Right hindlimb (tissue), 1 donor: ENCODE data around the gene CYP8B1.

Experiments
- DNase-seq: peaks from one replicate; pipeline ENCODE4 v3.0.0-alpha.2; 2018

CYP8B1 gene

DNA sequence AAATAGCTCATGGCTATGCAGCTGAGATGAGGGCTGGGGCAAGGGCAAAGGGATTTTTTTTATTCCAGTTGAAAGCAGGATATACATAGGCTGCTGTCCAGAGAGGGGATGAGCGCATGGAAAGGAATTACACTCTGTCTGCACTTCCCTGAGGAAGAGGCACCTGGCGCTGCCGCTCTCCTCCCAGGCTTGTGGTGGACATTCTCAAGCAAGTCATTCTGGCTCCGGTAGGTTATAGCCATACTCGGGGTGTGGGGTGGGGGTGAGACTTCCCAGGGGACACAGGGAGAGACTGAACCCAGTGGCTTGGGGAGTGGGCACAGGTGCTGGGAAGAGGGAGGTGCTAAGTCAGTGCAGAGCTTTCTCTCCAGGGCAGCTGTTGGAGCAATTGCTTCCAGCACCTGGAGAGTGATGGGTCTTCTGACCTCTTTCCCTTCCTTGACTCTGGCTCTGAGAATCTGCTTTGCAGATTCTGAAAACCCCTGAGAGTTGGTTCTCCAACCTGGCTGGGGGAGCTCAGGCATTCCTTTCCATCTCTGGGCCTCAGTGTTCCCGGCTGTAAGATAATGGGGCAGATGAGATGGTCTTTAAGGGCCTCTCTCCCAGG is 24.3 kb downstream of the CYP8B1 start:
- peak; percentile 29 for DNase-seq

GRCh38 chr3:42850263-42850662 is 25.4 kb downstream of the CYP8B1 start:
- no peak for DNase-seq

DNA sequence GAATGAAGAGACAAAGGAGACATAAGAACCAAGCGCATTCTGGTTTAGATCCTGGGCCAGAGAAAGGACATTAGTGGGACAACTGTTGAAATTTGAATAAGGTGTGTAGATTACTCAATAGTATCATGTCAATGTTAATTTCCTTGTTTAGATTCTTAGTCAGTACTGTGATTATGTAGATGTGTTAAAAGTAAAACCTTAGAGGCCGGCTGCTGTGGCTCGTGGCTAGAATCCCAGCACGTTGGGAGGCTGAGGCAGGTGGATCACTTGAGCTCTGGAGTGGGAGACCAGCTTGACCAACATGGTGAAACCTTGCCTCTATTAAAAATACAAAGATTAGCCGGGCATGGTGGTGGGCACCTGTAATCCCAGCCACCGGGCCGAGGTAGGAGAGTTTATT is 26.7 kb downstream of the CYP8B1 start:
- DNase-seq: no peak

- no peak for DNase-seq
Measured at GRCh38 chr3:42847731-42848130, 27.9 kb downstream of the CYP8B1 start.

DNA sequence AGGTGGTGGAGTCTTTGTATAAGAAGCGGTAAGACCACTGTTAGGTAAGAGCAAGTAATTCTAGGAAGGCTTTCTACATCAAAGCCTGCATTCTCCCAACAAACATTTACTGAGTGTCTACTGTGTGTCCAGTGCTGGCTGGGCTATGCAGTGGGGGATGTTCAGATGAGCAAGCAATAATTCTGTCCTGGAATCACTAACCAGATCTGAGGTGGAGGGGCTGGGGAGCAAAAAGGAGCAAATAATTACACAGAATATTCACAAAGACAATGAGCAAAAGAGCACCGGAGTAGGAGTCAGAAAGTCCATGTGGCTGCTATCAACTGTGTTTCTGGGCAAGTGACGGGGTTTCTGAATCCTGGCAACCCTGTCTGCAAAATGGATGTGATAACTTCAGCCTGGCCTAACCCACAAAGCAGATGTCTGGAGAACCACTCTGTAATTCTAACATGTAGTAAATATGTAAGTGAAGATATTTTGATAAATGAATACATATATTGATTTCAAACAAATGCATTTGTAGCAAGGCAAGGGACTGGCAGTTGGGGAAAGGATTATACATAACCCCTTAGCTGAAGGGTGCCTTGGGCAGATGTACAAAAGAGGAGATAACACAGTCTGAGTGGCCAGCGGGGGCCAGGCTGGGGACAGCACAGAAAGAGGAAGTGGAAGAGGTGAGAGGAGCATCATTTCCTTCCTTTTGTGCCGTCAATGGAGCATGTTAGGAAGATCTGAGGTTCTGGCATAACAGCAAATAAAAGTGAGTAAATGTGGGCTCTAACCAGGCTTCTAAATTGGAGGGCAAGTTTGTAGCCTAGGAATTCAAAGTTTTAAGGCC is 28.8 kb downstream of the CYP8B1 start:
- no peak for DNase-seq

GRCh38 chr3:42844815-42845214 is 30.9 kb downstream of the CYP8B1 start:
- no peak for DNase-seq

DNA sequence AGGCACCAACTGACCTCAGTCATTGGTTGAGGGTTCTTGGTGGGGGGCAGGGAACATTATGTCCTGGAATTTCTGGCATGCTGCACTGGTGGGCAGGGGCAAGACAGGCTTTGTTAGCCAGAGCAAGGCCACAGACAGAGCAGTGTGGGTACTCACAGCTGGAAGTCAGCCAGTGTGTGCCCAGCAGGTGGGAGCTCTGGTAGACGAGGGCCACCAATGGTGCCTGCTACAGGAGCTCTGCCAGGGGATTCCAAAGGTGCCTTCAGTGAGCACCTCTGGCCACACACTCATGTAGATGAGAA is 31.3 kb downstream of the CYP8B1 start:
- DNase-seq: no peak

DNA sequence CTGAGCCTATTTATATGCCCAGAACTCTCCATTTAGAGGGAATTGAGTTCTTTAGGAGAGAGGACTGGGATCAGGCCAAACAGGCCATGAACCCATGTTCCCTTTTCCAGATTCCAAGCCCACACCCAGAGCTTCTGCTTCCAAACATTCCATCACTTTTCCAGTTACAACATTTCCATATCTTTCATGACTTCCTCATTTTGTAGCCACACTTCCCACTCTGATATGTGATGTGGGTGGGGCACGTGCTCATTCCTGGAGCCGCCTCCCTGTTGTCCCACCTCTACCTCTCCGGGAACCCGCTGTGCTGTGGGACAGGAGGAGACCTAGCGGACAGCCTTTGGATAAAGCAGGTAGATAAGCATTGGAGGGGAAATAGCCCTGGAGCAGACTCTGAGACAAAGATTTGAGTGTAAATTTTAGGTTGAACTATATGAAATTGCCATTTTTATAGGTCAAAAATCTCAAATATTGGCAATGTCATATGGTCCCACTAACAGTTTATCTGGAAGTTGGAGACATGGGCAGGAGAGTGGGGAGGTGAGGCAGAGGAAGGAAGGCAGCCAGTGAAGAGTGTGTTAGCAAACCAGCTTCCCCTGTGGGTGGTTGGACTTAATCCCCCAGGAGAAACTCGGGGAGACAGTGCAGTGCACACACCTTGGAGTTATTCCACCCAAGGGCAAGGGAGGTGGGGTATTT is 31.8 kb downstream of the CYP8B1 start:
- no peak for DNase-seq

DNA sequence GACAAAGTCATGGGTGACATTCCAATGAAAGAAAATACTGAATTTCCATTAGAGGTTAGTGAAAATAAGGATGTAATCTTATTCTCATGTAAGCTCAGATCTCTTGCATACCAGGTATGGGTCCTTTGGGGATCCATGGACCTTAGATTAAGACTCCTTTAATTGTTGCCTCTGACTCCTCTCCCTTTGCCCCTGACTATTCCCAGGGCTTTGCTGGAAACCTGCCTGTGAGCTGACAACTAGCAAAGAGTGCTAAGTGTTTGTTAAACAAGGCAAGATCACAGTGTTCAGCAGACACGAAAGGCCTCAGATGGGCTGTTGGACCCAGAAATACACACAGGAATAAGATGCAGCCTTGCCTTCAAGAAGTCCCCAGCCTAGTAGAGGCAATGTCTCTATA is 34.3 kb downstream of the CYP8B1 start:
- no peak for DNase-seq

GRCh38 chr3:42839616-42840015 is 36.1 kb downstream of the CYP8B1 start:
- DNase-seq: peak; percentile 35

- no peak for DNase-seq
Measured at GRCh38 chr3:42838571-42838970, 37.1 kb downstream of the CYP8B1 start.

DNA sequence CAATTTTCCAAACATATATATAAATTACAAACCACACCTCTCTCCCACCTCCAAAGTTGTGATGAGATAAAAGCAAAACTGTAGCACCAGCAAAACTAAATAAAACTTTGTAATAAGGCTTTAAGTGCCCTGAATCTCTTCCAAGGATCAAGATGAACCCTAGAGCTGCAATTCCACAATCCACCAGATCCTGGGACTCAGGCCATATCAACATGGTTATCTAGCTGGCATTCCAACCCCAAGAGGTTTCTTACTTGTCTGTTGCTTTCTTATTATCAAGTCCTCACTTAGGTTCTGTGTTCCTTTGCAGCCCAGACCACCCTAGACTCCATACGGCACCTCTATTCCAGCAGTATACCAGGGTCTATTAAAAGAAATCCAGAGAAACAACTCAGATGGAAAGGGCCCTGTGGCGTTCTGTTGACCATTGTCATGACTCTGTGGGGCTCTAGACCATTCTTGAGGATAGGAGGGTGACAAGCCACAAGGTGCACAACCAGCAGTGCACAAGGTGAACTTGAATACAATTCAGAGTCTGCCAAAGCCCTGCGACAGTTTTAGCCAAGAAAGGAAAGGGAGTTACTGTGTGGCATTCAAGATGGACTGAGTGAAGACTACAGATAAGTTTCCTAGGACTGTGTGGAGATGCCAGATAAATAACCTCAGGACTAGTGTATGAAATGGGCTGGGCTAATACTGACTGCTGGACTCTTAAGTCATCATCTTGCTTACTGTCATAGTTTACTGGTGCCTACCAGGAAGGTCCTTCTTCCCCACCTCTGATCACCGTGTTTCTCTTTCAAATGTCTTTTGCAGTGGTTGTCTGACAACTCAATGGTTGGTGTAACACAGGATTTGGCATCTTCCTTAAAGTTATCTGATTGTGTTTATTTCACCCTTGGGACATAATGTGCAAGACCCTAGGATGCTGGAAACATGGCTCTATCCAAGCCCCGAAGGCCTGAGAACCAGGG is 39.2 kb downstream of the CYP8B1 start:
- DNase-seq: no peak

DNA sequence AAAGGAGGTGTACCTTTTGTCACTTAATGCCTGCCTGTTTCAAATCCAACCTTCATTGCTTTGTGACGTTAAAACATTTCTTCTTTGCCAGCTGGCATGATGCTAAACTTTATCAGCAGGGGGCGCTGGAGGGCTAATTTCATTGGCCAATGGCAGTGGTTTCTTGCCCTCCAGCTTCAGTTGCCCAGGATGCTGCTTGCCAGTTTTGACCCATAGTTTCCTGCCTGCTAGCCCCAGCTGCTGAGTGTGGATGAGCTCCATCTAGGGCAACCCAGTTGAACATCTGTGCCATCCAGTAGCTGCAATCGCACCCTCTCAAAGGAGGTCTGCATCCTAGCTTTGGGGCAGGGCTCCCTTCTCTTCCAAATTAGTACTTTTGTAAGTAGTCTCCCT is 44.4 kb downstream of the CYP8B1 start:
- peak; percentile 62 for DNase-seq

DNA sequence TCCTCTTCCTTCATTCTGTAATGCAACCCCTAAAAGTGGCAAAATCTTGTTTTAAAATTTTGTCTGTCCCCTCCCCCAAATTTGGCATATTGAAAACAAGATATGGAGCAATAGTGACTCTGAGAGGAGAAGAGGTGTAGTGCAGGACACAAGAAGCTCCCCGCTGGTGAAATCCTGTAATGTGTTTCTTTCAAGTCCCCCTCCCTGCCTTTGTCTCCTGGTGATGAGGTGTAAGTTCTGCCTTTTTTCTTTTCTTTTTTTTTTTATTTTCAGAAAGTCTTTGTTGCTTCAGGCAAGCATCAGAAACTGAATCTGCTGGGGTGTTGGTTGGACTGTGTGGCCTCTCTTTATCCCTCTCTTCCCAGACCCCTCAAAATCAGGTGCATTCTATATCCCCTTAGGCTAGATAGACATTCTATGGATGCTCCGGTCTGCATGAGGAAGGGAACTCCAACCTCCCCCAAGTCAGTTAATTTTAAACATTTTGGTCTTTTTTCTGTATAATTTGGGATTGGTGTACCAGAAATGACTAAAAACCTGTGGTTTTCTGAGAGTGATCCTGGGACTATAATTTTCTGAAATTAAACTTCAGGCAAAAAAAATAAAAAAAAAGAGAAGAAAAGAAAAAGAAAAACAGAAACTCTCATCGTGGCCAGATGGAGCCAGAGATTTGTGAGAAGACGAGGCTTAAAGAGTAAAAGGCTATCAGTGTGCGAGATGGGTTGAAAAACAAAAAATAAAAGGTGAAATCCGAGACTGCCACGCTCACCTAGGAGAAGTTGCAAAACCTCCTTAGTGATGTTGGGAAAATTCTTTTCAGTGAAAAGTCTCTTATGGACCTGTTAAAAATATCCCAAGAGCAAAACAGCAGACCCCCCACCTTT is 45.0 kb downstream of the CYP8B1 start:
- DNase-seq: no peak

GRCh38 chr3:42829628-42830436 is 45.8 kb downstream of the CYP8B1 start:
- no peak for DNase-seq

- DNase-seq: no peak
Measured at GRCh38 chr3:42829083-42829627, 46.5 kb downstream of the CYP8B1 start.

DNA sequence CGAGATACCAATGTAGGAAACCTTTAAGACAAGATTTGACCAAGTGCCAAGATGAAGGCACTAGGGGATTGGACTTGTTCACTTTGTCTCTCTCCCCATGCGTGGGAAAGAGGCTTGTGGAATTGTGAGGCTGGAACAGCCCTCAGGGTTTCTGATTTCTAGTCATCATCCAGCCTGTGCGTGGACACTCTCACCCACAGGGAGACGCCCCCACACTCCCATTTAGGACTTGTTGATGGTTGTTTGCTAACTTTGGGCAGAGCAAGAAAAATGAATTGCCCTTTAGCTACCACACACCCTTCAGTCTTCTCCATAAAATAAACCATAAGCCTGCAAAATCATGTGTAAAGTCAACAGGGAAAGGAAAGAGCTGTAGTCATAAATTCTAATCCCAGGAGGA is 48.0 kb downstream of the CYP8B1 start:
- no peak for DNase-seq

DNA sequence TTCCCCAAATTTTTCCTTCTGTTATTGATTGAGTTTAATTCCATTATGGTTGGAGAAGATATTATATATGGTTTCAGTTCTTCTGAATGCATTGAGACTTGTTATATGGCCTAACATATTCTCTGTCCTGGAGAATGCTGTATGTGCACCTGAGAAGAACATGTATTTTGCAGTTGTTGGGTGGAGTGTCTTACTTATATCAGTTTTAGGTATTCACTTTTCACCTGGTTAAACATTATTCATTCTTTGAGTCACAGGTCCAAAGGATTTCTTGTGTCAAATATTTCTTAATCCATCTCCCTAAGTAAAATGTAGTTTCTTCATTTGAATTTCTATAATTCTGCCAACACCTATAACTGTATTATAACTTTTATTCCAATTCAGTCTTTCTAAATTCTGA is 48.7 kb downstream of the CYP8B1 start:
- no peak for DNase-seq

DNA sequence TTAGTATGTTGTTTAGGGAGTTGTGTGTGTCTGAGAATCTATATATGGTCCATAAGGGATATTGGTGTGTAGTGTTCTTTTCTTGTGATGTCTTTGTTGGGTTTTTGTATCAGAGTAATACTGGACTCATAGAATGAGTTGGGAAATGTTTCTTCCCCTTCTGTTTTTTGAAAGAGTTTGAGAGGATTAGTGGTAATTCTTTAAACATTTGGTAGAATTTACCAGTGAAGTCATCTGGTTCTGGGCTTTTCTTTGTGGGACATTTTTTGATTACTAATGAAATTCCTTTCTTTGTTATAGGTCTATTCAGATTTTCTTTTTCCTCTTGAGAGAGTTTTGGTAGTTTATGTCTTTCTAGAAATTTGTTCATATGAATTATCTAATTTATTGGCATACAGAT is 49.5 kb downstream of the CYP8B1 start:
- no peak for DNase-seq

GRCh38 chr3:42823351-42823750 is 52.3 kb downstream of the CYP8B1 start:
- DNase-seq: no peak

- no peak for DNase-seq
Measured at GRCh38 chr3:42822828-42823227, 52.9 kb downstream of the CYP8B1 start.
